Mesenchymal stem cell (in vitro differentiated cells and primary cell): Measurements from ENCODE around the gene CDYL. TPM values are rescaled to one million over a fixed set of nuclear protein-coding genes. Genes with fewer than 3 reads are reported as not detected.

Source experiments
- DNase-seq: peaks from one replicate; pipeline ENCODE4 v3.0.0-alpha.2; 2013
- H2AFZ ChIP-seq: one replicate; pipeline ENCODE4 v1.6.1; 2013; ENCODE audit warnings: low read depth, mild to moderate bottlenecking, control low read depth, inconsistent platforms, low read length, moderate library complexity
- H2AK5ac ChIP-seq: 2 replicates; pipeline ENCODE4 v1.6.1; 2013; ENCODE audit warnings: low read length, moderate library complexity, mild to moderate bottlenecking, inconsistent platforms; ENCODE audit not compliant: severe bottlenecking
- H2BK120ac ChIP-seq: one replicate; pipeline ENCODE4 v1.6.1; 2013; ENCODE audit warnings: low read depth, mild to moderate bottlenecking, inconsistent platforms, low read length, moderate library complexity
- H2BK12ac ChIP-seq, 2 experiments: one replicate each; pipeline ENCODE4 v1.6.1; 2013; ENCODE audit warnings: inconsistent platforms in 2 of 2, low read length in 2 of 2, mild to moderate bottlenecking in 2 of 2, moderate library complexity in 2 of 2, control low read depth in 1 of 2
- H2BK15ac ChIP-seq: one replicate; pipeline ENCODE4 v1.6.1; 2013; ENCODE audit warnings: mild to moderate bottlenecking, low read depth, inconsistent platforms; ENCODE audit not compliant: poor library complexity, severe bottlenecking
- H2BK5ac ChIP-seq: 2 replicates; pipeline ENCODE4 v1.6.1; 2013; ENCODE audit warnings: low read depth, mild to moderate bottlenecking, low read length, control low read depth, inconsistent platforms; ENCODE audit not compliant: poor library complexity, severe bottlenecking
- H3K14ac ChIP-seq, 2 experiments: one replicate each; pipeline ENCODE4 v1.6.1; 2013; ENCODE audit warnings: inconsistent platforms in 2 of 2, low read length in 2 of 2, control low read depth in 1 of 2, mild to moderate bottlenecking in 1 of 2, moderate library complexity in 1 of 2
- H3K18ac ChIP-seq, 2 experiments: one replicate each; pipeline ENCODE4 v1.6.1; 2013; ENCODE audit warnings: inconsistent platforms in 2 of 2, low read length in 2 of 2, control low read depth in 1 of 2, low read depth in 1 of 2, mild to moderate bottlenecking in 1 of 2
- H3K23ac ChIP-seq, 2 experiments: one replicate each; pipeline ENCODE4 v1.6.1; 2013; ENCODE audit warnings: inconsistent platforms in 2 of 2, low read length in 2 of 2, mild to moderate bottlenecking in 2 of 2, moderate library complexity in 2 of 2, control low read depth in 1 of 2
- H3K27ac ChIP-seq: 2 replicates; pipeline ENCODE4 v1.5.1; 2013; ENCODE audit warnings: mild to moderate bottlenecking, moderate library complexity, low read length, control low read depth, inconsistent platforms; ENCODE audit not compliant: poor library complexity, severe bottlenecking
- H3K27me3 ChIP-seq, 2 experiments: 2 replicates each; pipeline versions ENCODE4 v1.6.1 to v1.7.0; 2013; ENCODE audit warnings: low read length in 2 of 2, mild to moderate bottlenecking in 2 of 2, moderate library complexity in 2 of 2, control low read depth in 1 of 2, inconsistent platforms in 1 of 2; ENCODE audit not compliant: control insufficient read depth in 1 of 2, insufficient read depth in 1 of 2
- H3K36me3 ChIP-seq, 2 experiments: 2 replicates each; pipeline versions ENCODE4 v1.6.1 to v1.7.0; 2013; ENCODE audit warnings: low read length in 2 of 2, control low read depth in 1 of 2, inconsistent platforms in 1 of 2, low read depth in 1 of 2, mild to moderate bottlenecking in 1 of 2; ENCODE audit not compliant: insufficient read depth in 2 of 2, control insufficient read depth in 1 of 2
- H3K4ac ChIP-seq, 2 experiments: one replicate each; pipeline ENCODE4 v1.6.1; 2013; ENCODE audit warnings: inconsistent platforms in 2 of 2, low read length in 2 of 2, mild to moderate bottlenecking in 2 of 2, moderate library complexity in 2 of 2, control low read depth in 1 of 2, low read depth in 1 of 2
- H3K4me1 ChIP-seq: 2 replicates; pipeline ENCODE4 v1.6.1; 2013; ENCODE audit warnings: low read depth, low read length, control low read depth; ENCODE audit not compliant: control insufficient read depth, insufficient read depth
- H3K4me2 ChIP-seq: 2 replicates; pipeline ENCODE4 v1.6.1; 2013; ENCODE audit warnings: low read length, mild to moderate bottlenecking, inconsistent platforms; ENCODE audit not compliant: poor library complexity, severe bottlenecking
- H3K4me3 ChIP-seq, 2 experiments: 2 replicates each; pipeline versions ENCODE4 v1.5.1 to v1.7.0; 2013; ENCODE audit warnings: low read length in 2 of 2, mild to moderate bottlenecking in 2 of 2, control low read depth in 1 of 2, low read depth in 1 of 2; ENCODE audit not compliant: insufficient read depth in 1 of 2
- H3K79me1 ChIP-seq: replicated peaks from 2 replicates; pipeline ENCODE4 v1.6.1; 2013; ENCODE audit warnings: mild to moderate bottlenecking, control low read depth, low read length, inconsistent platforms; ENCODE audit not compliant: poor library complexity, severe bottlenecking
- H3K9ac ChIP-seq: 2 replicates; pipeline ENCODE4 v1.7.0; 2013; ENCODE audit warnings: mild to moderate bottlenecking, low read length, moderate library complexity
- H3K9me3 ChIP-seq: 2 replicates; pipeline ENCODE4 v1.7.0; 2013; ENCODE audit warnings: mild to moderate bottlenecking, low read length; ENCODE audit not compliant: control insufficient read depth
- H4K8ac ChIP-seq: one replicate; pipeline ENCODE4 v1.6.1; 2013; ENCODE audit warnings: inconsistent platforms, mild to moderate bottlenecking, low read length, moderate library complexity
- H4K91ac ChIP-seq: one replicate; pipeline ENCODE4 v1.6.1; 2013; ENCODE audit warnings: mild to moderate bottlenecking, low read length, inconsistent platforms
- WGBS: methylation state at CpG from one replicate; pipeline ENCODE4 v1.1.7; 2013; ENCODE audit warnings: mixed read lengths; 5-methylcytosine and 5-hydroxymethylcytosine counted together
- polyA plus RNA-seq, 2 experiments: library from polyadenylated mRNA; stranded (reverse); fragments of 200-250 nt; gene quantifications; one replicate each; pipeline ENCODE4 v1.2.3, GENCODE V29; 2013

The CDYL gene
- 35.1 TPM for polyA plus RNA-seq (2013, experiment 1 of 2)
- polyA plus RNA-seq (2013, experiment 2 of 2) = 33.1 TPM

DNA sequence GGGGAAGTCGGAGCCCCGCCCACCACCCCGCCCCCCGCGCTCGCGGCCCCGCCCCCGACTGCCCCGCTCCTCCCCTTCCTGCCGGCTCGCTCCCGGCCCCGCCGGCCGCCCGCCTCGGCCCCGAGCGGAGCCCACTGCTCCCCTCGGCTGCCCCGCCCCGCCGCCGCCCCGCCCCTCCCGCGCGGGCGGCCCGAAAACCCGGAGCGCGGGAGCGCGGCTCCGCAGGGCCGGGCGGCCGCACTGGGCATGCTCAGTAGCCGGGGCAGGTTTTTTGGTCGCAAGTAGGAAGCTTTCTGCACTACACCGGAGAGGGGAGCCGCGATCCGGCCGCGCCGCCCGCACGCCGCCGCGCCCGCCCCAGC, at the start of gene CDYL:
Gene CDYL, plus strand, starts transcription at position 274 of the 362 bp plus-strand sequence. CDS start 380 bp downstream, outside the sequence.
- peaks cover 0 to 18% of the 10 kb centered on the region in 2 experiments for H3K27me3 ChIP-seq
- peak within 1 kb of the TSS; percentile 81 for H2BK5ac ChIP-seq
- peak within 1 kb of the TSS; percentile 98 for H2AFZ ChIP-seq
- peak within 1 kb of the TSS; percentile 85 to 91 for H3K4ac ChIP-seq
- H3K27ac ChIP-seq = peak within 1 kb of the TSS; percentile 17
- peaks cover 2% of the 10 kb centered on the region for H3K79me1 ChIP-seq
- H2BK15ac ChIP-seq = peak within 1 kb of the TSS; percentile 96
- peak; percentile 83 for DNase-seq
- peak within 1 kb of the TSS; percentile 78 to 96 for H3K4me3 ChIP-seq
- H4K91ac ChIP-seq = peak within 1 kb of the TSS; percentile 98
- peak within 1 kb of the TSS in 1 of 2 experiments; percentile 84 for H3K23ac ChIP-seq
- H3K14ac ChIP-seq = peak within 1 kb of the TSS; percentile 78 to 95
- H2BK120ac ChIP-seq = peak within 1 kb of the TSS; percentile 92
- H2BK12ac ChIP-seq = peak within 1 kb of the TSS; percentile 82 to 97
- H2AK5ac ChIP-seq = no peak within 1 kb of the TSS
- H3K18ac ChIP-seq = peak within 1 kb of the TSS; percentile 94 to 99
- peak within 1 kb of the TSS; percentile 84 for H3K9ac ChIP-seq
- H3K4me2 ChIP-seq = peak within 1 kb of the TSS; percentile 82
- WGBS = 0% methylated on average over 14 of the region's 55 CpGs
- peaks cover 3% of the 10 kb centered on the region for H3K9me3 ChIP-seq
- H4K8ac ChIP-seq = peak within 1 kb of the TSS; percentile 80
- H3K36me3 ChIP-seq = no peaks in the 10 kb centered on the region
- H3K4me1 ChIP-seq = peaks cover 9% of the 10 kb centered on the region

DNA sequence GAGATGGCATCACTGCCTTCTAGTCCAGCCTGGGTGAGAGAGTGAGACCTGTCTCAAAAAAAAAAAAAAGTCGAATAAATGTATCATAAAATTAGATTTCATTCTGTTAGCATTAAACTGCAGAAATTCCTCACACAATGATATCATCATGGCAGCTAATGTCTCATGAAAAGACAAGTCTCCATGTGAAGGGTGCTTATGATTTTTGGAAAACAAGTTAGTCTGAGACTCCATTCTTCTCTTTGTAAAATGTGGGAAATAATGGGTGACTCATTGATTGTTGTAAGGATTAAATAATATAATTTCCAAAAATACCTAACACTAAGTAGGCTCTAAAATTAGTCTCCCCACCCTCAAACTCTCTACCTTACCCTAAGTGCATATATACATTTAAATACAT, 49.6 kb upstream of the CDYL start:
- no peak overlapping the region for H3K23ac ChIP-seq
- H3K79me1 ChIP-seq = no peaks in the 10 kb centered on the region
- no peak overlapping the region for H3K9ac ChIP-seq
- H3K36me3 ChIP-seq = no peaks in the 10 kb centered on the region
- H2AFZ ChIP-seq = no peak overlapping the region
- no peaks in the 10 kb centered on the region for H3K9me3 ChIP-seq
- no peak overlapping the region for H4K8ac ChIP-seq
- H3K14ac ChIP-seq = no peak overlapping the region
- no peak overlapping the region for H3K4me3 ChIP-seq
- no peak overlapping the region for H3K27ac ChIP-seq
- no peak for DNase-seq
- no peak overlapping the region for H2AK5ac ChIP-seq
- no peak overlapping the region for H2BK5ac ChIP-seq
- H3K4me2 ChIP-seq = no peak overlapping the region
- no peak overlapping the region for H4K91ac ChIP-seq
- H2BK120ac ChIP-seq = no peak overlapping the region
- H3K18ac ChIP-seq = no peak overlapping the region
- H2BK12ac ChIP-seq = no peak overlapping the region
- H3K4me1 ChIP-seq = no peaks in the 10 kb centered on the region
- WGBS = no CpG with 5 or more reads among the region's 1 CpG
- H2BK15ac ChIP-seq = peak overlapping the region; percentile 21
- no peak overlapping the region for H3K4ac ChIP-seq
- peaks cover 18 to 19% of the 10 kb centered on the region in 2 experiments for H3K27me3 ChIP-seq

DNA sequence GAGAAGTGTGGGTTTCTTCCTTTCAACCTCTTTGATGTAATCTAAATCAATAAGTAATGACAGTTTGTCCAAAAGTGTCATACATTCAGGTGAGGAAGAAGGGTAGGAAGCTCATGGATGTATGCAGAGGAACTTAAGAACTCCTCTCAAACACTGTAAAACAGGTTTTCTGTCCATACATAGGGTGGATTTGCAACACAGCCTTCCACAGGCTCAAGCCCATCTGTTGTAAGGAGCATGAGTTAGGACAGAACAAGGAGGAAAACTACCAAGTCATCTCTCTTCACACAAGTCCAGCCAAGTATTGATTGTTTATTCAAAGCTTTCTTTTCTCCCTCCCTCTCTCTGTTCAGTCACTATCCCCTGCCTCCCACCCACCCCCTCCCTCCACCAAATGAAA, 49.0 kb upstream of the CDYL start:
- peaks cover 18 to 19% of the 10 kb centered on the region in 2 experiments for H3K27me3 ChIP-seq
- no peak overlapping the region for H4K8ac ChIP-seq
- no peak overlapping the region for H3K27ac ChIP-seq
- no peak overlapping the region for H3K4me3 ChIP-seq
- no peak overlapping the region for H2BK120ac ChIP-seq
- H4K91ac ChIP-seq = no peak overlapping the region
- peak; percentile 50 for DNase-seq
- H3K4me1 ChIP-seq = no peaks in the 10 kb centered on the region
- H3K4ac ChIP-seq = no peak overlapping the region
- no peak overlapping the region for H3K9ac ChIP-seq
- H3K4me2 ChIP-seq = no peak overlapping the region
- H3K23ac ChIP-seq = no peak overlapping the region
- H2BK15ac ChIP-seq = no peak overlapping the region
- H3K79me1 ChIP-seq = no peaks in the 10 kb centered on the region
- no peak overlapping the region for H2AK5ac ChIP-seq
- no peak overlapping the region for H2AFZ ChIP-seq
- no peak overlapping the region for H3K18ac ChIP-seq
- no peak overlapping the region for H2BK5ac ChIP-seq
- H3K36me3 ChIP-seq = no peaks in the 10 kb centered on the region
- H3K9me3 ChIP-seq = no peaks in the 10 kb centered on the region
- H3K14ac ChIP-seq = no peak overlapping the region
- no peak overlapping the region for H2BK12ac ChIP-seq

DNA sequence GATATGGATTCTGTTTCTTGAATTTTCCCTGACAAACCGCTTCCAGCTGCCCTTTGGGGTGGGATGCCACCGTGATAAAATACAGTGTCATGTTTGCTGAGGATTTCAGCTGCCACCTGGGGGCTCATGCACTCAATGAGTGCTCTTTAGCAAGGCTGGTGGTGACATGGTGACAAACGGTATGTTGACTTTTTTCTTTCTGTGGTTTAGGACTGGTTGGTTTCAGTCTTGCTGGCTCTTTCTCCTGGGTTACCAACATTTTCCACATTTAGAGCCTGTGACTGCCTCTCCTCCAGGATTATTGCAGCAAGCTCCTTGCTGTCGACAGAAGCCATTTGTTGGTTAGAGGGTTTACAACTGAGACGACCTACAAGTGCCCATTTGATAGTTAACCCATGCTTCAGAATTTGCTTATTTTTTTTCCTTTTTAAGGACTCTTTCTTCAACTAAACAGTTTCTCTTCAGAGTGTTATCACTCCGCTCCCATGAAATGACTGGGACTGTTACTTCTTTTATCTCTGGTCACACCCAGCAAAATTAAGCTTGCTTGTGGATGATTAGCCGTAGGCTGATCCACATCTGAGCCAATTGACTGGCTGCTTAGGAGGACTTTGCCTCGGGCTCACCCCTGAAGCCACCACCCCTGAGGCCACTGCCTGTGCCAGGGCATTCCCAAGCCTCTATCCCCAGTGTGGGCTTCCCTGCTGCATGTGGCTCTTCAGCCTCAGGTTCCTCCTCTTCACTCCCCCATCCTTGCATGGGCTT, 48.4 kb upstream of the CDYL start:
- no peak overlapping the region for H3K4me2 ChIP-seq
- H2AFZ ChIP-seq = no peak overlapping the region
- no peak overlapping the region for H3K4me3 ChIP-seq
- no peaks in the 10 kb centered on the region for H3K9me3 ChIP-seq
- no peak overlapping the region for H2BK15ac ChIP-seq
- peak overlapping the region; percentile 1 for H4K8ac ChIP-seq
- no peak overlapping the region for H2BK5ac ChIP-seq
- H3K27ac ChIP-seq = no peak overlapping the region
- H2BK120ac ChIP-seq = no peak overlapping the region
- H3K27me3 ChIP-seq = peaks cover 18 to 19% of the 10 kb centered on the region in 2 experiments
- peak overlapping the region; percentile 74 to 85 for H3K4ac ChIP-seq
- no peak overlapping the region for H2AK5ac ChIP-seq
- peak overlapping the region; percentile 2 to 64 for H3K18ac ChIP-seq
- H2BK12ac ChIP-seq = peak overlapping the region; percentile 32 to 83
- peak overlapping the region in 1 of 2 experiments; percentile 59 for H3K23ac ChIP-seq
- H3K36me3 ChIP-seq = no peaks in the 10 kb centered on the region
- H3K4me1 ChIP-seq = no peaks in the 10 kb centered on the region
- WGBS = 57% methylated on average over 8 of the region's 8 CpGs
- no peak overlapping the region for H3K9ac ChIP-seq
- H4K91ac ChIP-seq = peak overlapping the region; percentile 66
- peak; percentile 93 for DNase-seq
- H3K79me1 ChIP-seq = no peaks in the 10 kb centered on the region
- no peak overlapping the region for H3K14ac ChIP-seq
